Tibial artery (tissue), 4 donors: ENCODE data around the gene IQCH.

Experiments used
- DNase-seq, 2 donors: peaks; one replicate each; pipeline ENCODE4 v3.0.0-alpha.2; 2019
- H3K27ac ChIP-seq, 2 donors: fragments of 200-600 bp; sonication (generic) in 1 of 2; 1 replicate in 1 of 2; 2 replicates in 1 of 2; pipeline ENCODE4 v1.5.1; 2018 to 2019; ENCODE audit warnings: mild to moderate bottlenecking in 1 of 2
- H3K27me3 ChIP-seq, 2 donors: fragments of 200-600 bp; sonication (generic) in 1 of 2; one replicate each; pipeline versions ENCODE4 v1.5.1 to v1.6.0; 2016 to 2019
- H3K36me3 ChIP-seq, 3 donors: fragments of 200-600 bp; sonication (generic) in 2 of 3; one replicate each; pipeline ENCODE4 v1.5.1; 2016 to 2019; ENCODE audit warnings: mild to moderate bottlenecking in 2 of 3
- H3K4me1 ChIP-seq, 4 donors: fragments of 200-600 bp; sonication (generic) in 2 of 4; 1 replicate in 3 of 4; 2 replicates in 1 of 4; pipeline ENCODE4 v1.5.1; 2016 to 2019
- H3K4me3 ChIP-seq, 2 donors: fragments of 200-600 bp; sonication (generic) in 1 of 2; 1 replicate in 1 of 2; 2 replicates in 1 of 2; pipeline ENCODE4 v1.5.1; 2018 to 2019; ENCODE audit warnings: mild to moderate bottlenecking in 2 of 2
- H3K9me3 ChIP-seq, 3 donors: fragments of 200-600 bp; sonication (generic) in 1 of 3; one replicate each; pipeline ENCODE4 v1.5.1; 2016 to 2019
- CTCF ChIP-seq, 2 experiments: fragments of 200-600 bp in 1 of 2; fragments of 450-650 bp in 1 of 2; IDR thresholded peaks; one replicate each; pipeline ENCODE4 v1.5.1; 2017 to 2019; ENCODE audit warnings: antibody characterized with exemption in 2 of 2, mild to moderate bottlenecking in 1 of 2, moderate library complexity in 1 of 2
- intact Hi-C: fragments of 100-400 bp; cut with DNase I; formaldehyde crosslinking; loops from one replicate; pipeline ENCODE4 v1.15.0; 2023; ENCODE audit warnings: low total_unique reads

The IQCH gene

GRCh38 chr15:67515090-67515489 is 260.5 kb downstream of the IQCH start:
- peaks cover 6 to 39% (median 18%) of the 10 kb centered on the region in 3 donors for H3K36me3 ChIP-seq

GRCh38 chr15:67515557-67515956 is 261.0 kb downstream of the IQCH start:
- Histone ChIP-seq H3K9me3 (no peaks in the 10 kb centered on the region), H3K36me3 (peaks cover 6 to 39% (median 18%) of the 10 kb centered on the region in 3 donors), H3K27me3 (no peaks in the 10 kb centered on the region), H3K4me1 (peaks cover 0 to 8% (median 0%) of the 10 kb centered on the region in 4 donors), H3K4me3 (no peak overlapping the region), H3K27ac (no peak overlapping the region)
- DNase-seq, result no peak
- TF ChIP-seq CTCF (IDR thresholded peaks at IDR 0.05), result no peak
- intact Hi-C loops, result no loop called here

More at GRCh38 chr15:67515090-67515489, 260.5 kb downstream of the IQCH start:
- intact Hi-C loops, result no loop called here
- TF ChIP-seq CTCF (IDR thresholded peaks at IDR 0.05), result no peak
- no peak overlapping the region for H3K27ac ChIP-seq
- H3K4me3 ChIP-seq, result no peak overlapping the region
- no peaks in the 10 kb centered on the region for H3K27me3 ChIP-seq
- peaks cover 0 to 3% (median 0%) of the 10 kb centered on the region in 4 donors for H3K4me1 ChIP-seq
- DNase-seq, result no peak
- H3K9me3 ChIP-seq, result no peaks in the 10 kb centered on the region

GRCh38 chr15:67520321-67521028 is 265.9 kb downstream of the IQCH start:
- peak overlapping the region; percentile 86 to 87 for H3K4me3 ChIP-seq
- peak overlapping the region; percentile 96 for H3K27ac ChIP-seq
- intact Hi-C loops, result loop anchor here (5.0 kb wide), 2 partner anchors 317 to 453 kb away; partner anchors contain the start of gene SMAD3
- no peaks in the 10 kb centered on the region for H3K27me3 ChIP-seq
- peak in 1 of 2 donors; percentile 38 for DNase-seq
- no peak for TF ChIP-seq CTCF (IDR thresholded peaks at IDR 0.05)
- H3K9me3 ChIP-seq, result no peaks in the 10 kb centered on the region
- H3K4me1 ChIP-seq, result peaks cover 0 to 34% (median 17%) of the 10 kb centered on the region in 4 donors
- H3K36me3 ChIP-seq, result peaks cover 0 to 3% (median 0%) of the 10 kb centered on the region in 3 donors

- Histone ChIP-seq H3K27me3 (no peaks in the 10 kb centered on the region), H3K4me1 (peaks cover 0 to 34% (median 17%) of the 10 kb centered on the region in 4 donors), H3K4me3 (peak within 1 kb of the TSS; percentile 86 to 87), H3K27ac (peak within 1 kb of the TSS; percentile 96), H3K36me3 (no peaks in the 10 kb centered on the region), H3K9me3 (no peaks in the 10 kb centered on the region)
- intact Hi-C loops, result loop anchor here (5.0 kb wide), 2 partner anchors 316 to 454 kb away; partner anchors contain the start of gene SMAD3
- TF ChIP-seq CTCF (IDR thresholded peaks at IDR 0.05), result no peak
- peak; percentile 79 to 93 for DNase-seq
These were observed 266.6 kb downstream of the IQCH start, which contains the start of gene C15orf61 for GRCh38 chr15:67521029-67521782. Gene C15orf61 (plus strand): TSS chr15:67521131. CDS start chr15:67521249, 118 bp downstream.

GRCh38 chr15:67521783-67522568 is 267.4 kb downstream of the IQCH start:
- Histone ChIP-seq H3K27me3 (no peaks in the 10 kb centered on the region), H3K36me3 (peaks cover 0 to under 1% (median 0%) of the 10 kb centered on the region in 3 donors), H3K9me3 (no peaks in the 10 kb centered on the region), H3K4me3 (peak overlapping the region; percentile 86 to 87), H3K4me1 (peaks cover 0 to 34% (median 17%) of the 10 kb centered on the region in 4 donors), H3K27ac (peak overlapping the region; percentile 96)
- intact Hi-C loops, result loop anchor here (5.0 kb wide), 2 partner anchors 315 to 455 kb away; partner anchors contain the start of gene SMAD3
- TF ChIP-seq CTCF (IDR thresholded peaks at IDR 0.05), result no peak
- no peak for DNase-seq
